Measurements from ENCODE around the gene ALDH2.

Gene ALDH2

GRCh38 chr12:111741235-111741812, 25.4 kb upstream of the ALDH2 start:
- DNase-seq (ENCODE audit: low read depth), result no peak
- H3K4me3 ChIP-seq (ENCODE audit: low read length), result no peak overlapping the region
- TF ChIP-seq CTCF (conservative IDR thresholded peaks at IDR 0.05; ENCODE audit: low read depth, low read length), result no peak

GRCh38 chr12:111745211-111745610, 21.5 kb upstream of the ALDH2 start:
- no peak overlapping the region for H3K4me3 ChIP-seq (ENCODE audit: low read length)
- DNase-seq (ENCODE audit: low read depth), result no peak
- no peak for TF ChIP-seq CTCF (conservative IDR thresholded peaks at IDR 0.05; ENCODE audit: low read depth, low read length)

GRCh38 chr12:111747333-111747732, 19.4 kb upstream of the ALDH2 start:
- TF ChIP-seq CTCF (conservative IDR thresholded peaks at IDR 0.05; ENCODE audit: low read depth, low read length), result no peak
- no peak overlapping the region for H3K4me3 ChIP-seq (ENCODE audit: low read length)
- no peak for DNase-seq (ENCODE audit: low read depth)

- TF ChIP-seq CTCF (conservative IDR thresholded peaks at IDR 0.05; ENCODE audit: low read depth, low read length), result no peak
Measured at GRCh38 chr12:111748151-111748672, 18.5 kb upstream of the ALDH2 start.

GRCh38 chr12:111748867-111749266, 17.9 kb upstream of the ALDH2 start:
- no peak overlapping the region for H3K4me3 ChIP-seq (ENCODE audit: low read length)
- TF ChIP-seq CTCF (conservative IDR thresholded peaks at IDR 0.05; ENCODE audit: low read depth, low read length), result no peak
- DNase-seq (ENCODE audit: low read depth), result no peak

More at GRCh38 chr12:111748151-111748672, 18.5 kb upstream of the ALDH2 start:
- DNase-seq (ENCODE audit: low read depth), result no peak
- H3K4me3 ChIP-seq (ENCODE audit: low read length), result no peak overlapping the region

GRCh38 chr12:111749391-111749790, 17.3 kb upstream of the ALDH2 start:
- no peak for DNase-seq (ENCODE audit: low read depth)
- H3K4me3 ChIP-seq (ENCODE audit: low read length), result no peak overlapping the region
- no peak for TF ChIP-seq CTCF (conservative IDR thresholded peaks at IDR 0.05; ENCODE audit: low read depth, low read length)

- peak; percentile 79 for TF ChIP-seq CTCF (conservative IDR thresholded peaks at IDR 0.05; ENCODE audit: low read depth, low read length)
- DNase-seq (ENCODE audit: low read depth), result peak; percentile 23
- H3K4me3 ChIP-seq (ENCODE audit: low read length), result no peak overlapping the region
Measured at GRCh38 chr12:111753144-111753881, 13.4 kb upstream of the ALDH2 start.

All from retinal pigment epithelial cell (primary cell).